ENCODE results near the gene BAIAP2L2.

BAIAP2L2 gene

DNA sequence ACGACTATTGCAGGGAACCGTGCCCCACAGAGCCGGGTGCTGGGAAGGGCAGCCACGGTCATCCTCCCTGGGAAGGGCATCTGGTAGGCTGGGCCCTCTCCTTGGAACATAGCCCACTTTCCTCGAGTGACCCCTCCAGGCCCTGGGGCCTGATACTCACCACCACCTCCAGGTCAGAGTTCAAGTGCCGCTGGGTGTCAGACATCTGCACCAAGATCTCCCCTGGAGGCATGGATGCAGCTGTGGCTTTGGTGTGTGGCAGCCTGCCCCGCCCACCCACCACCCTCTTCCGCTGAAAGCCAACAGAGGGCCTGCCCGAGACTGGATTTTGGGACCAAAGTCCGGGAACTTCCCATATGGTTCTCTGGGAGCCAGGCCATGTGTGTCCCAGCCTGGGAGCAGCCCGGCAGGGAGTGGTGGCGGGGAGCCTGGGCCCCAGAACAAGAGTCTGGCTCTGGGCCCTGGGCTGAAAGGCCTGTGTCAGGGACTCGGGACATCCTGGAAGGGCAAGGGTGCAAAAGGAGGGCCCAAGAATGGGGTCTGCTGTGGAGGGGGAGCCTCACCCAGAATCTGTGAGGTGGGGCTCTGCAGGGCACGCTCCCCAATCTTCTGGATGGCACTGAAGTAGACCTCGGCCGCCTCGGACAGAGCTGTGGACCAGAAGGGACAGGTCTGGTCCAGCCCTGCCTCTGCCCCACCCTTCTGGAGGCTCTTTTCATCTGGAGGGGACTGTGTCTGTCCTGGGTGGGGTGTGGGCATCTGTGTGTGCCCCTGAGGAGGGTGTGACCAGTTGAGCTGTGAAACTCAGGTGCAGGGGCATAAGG, 2.6 kb downstream of the BAIAP2L2 start:
- no peak for FAIRE-seq
- no peak for DNase-seq (ENCODE audit: insufficient read length, low spot score)
- TF ChIP-seq, protein P1, sequence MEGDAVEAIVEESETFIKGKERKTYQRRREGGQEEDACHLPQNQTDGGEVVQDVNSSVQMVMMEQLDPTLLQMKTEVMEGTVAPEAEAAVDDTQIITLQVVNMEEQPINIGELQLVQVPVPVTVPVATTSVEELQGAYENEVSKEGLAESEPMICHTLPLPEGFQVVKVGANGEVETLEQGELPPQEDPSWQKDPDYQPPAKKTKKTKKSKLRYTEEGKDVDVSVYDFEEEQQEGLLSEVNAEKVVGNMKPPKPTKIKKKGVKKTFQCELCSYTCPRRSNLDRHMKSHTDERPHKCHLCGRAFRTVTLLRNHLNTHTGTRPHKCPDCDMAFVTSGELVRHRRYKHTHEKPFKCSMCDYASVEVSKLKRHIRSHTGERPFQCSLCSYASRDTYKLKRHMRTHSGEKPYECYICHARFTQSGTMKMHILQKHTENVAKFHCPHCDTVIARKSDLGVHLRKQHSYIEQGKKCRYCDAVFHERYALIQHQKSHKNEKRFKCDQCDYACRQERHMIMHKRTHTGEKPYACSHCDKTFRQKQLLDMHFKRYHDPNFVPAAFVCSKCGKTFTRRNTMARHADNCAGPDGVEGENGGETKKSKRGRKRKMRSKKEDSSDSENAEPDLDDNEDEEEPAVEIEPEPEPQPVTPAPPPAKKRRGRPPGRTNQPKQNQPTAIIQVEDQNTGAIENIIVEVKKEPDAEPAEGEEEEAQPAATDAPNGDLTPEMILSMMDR (IDR thresholded peaks at IDR 0.05; ENCODE audit: insufficient read depth, missing control alignments) = no peak

DNA sequence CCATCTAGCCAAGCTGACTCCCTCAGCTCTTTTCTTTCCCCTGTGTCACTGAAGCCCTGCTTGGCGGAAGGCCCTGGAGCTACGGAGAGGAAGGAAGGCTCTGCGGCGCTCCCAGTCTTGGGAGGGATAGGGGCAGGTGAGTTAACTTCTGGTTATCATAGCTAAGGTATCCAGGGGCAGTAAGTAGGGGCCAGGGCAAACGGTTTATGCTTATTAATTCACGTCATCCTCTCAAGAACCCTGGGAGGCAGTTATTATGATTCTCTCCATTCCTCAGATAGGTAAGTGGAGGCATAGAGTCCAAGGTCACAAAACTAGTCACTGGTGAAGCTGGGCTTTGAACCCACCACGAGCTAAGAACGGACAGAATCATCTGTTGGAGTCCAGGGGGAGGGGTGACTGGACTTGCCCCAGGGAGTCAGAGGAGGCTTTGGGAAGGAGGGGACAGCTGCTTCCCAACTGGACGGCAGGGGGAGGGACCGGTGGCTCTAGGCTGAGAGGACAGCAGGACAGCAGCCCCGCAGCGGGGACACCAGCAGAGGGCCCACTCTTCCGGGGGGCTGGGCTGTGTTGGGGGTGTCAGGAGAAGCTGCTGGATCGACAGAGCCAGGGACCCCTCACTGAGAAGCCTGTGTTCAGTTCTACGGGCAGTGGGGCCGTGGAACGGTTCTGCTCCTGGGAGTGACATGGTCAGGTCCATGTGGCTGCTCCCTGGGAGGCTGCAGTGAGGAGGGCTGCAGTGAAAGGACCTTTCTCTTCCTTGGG, 3.5 kb downstream of the BAIAP2L2 start:
- FAIRE-seq (no peak), DNase-seq (ENCODE audit: insufficient read length, low spot score) (no peak)
- TF ChIP-seq, protein P1 (IDR thresholded peaks at IDR 0.05; ENCODE audit: insufficient read depth, missing control alignments) = no peak

DNA sequence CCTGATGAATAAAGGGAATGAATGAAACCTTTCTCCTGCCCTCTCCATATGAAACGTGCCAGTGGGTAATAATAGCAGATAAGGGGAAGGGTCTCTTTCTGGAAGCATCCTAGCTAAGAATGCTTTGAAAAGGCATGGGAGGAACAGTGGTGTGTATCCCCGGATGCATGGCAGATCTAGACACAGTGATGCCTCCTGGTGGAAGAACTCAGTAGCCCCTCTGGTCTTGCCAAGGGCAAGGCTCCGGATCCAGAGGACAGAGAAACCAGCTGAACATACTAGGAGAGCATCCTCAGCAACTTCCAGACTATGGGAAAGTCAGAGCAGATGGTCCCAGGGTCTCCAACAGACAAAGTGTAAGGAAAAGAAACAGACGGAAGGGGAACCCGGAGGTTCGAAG, 6.4 kb downstream of the BAIAP2L2 start:
- TF ChIP-seq, protein P1 (IDR thresholded peaks at IDR 0.05; ENCODE audit: insufficient read depth, missing control alignments) = peak; percentile 16
- DNase-seq (ENCODE audit: insufficient read length, low spot score) = no peak
- FAIRE-seq = no peak

DNA sequence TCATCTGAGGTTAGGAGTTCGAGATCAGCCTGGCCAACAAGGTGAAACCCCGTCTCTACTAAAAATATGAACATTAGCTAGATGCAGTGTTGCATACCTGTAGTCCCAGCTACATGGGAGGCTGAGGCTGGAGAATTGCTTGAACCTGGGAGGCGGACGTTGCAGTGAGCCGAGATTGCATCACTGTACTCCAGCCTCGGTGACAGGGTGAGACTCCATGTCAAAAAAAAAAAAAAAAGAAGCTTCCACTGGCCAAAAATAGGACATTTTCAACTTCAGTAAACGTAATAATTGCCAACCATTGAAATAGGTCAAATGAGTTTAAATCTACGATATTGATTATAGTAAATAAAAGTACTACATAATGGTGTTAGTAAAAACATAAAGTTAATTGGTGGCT, 6.8 kb downstream of the BAIAP2L2 start:
- TF ChIP-seq, protein P1 (IDR thresholded peaks at IDR 0.05; ENCODE audit: insufficient read depth, missing control alignments) = no peak
- FAIRE-seq (no peak), DNase-seq (ENCODE audit: insufficient read length, low spot score) (no peak)

DNA sequence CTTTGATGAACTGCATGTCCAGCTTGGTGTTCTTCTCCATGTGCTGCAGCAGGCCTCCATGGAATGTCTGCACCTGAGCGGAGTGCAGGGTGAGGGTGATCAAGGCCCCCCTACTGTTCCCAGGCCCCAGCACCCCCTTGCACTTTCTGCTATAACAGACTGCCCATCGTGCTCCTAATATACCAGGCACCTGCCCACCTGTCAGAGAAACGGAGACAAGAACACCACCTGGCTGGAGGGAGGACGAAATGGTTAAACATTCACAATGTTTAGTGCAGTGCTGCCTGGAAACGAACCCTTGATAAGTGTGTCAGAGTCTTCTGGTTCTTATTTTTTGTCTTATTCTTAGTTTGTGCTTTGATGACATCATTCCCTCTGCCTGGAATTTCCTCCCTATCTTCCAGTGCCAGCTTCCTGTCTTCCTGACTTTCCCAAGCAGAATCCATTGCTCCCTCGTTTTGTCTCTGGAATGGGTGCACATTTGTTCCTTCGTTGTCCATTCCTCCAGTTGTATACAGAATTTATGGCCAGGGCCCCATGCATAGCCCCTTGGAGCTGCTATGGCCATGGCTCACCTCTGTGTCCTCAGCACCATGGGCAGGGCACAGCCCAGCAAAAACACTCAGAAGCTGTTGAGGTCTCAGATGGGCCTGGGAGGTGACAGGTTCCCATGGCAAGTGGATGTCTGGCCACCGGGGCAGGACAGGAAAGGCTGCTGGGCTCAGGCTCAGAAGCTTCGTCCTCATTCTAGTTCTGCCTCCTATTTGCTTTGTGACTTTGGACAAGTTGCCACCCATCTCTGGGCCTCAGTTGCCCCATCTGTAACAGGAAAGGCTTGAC, 11.9 kb downstream of the BAIAP2L2 start:
- TF ChIP-seq, protein P1 (IDR thresholded peaks at IDR 0.05; ENCODE audit: insufficient read depth, missing control alignments) = no peak
- no peak for DNase-seq (ENCODE audit: insufficient read length, low spot score)
- no peak for FAIRE-seq

DNA sequence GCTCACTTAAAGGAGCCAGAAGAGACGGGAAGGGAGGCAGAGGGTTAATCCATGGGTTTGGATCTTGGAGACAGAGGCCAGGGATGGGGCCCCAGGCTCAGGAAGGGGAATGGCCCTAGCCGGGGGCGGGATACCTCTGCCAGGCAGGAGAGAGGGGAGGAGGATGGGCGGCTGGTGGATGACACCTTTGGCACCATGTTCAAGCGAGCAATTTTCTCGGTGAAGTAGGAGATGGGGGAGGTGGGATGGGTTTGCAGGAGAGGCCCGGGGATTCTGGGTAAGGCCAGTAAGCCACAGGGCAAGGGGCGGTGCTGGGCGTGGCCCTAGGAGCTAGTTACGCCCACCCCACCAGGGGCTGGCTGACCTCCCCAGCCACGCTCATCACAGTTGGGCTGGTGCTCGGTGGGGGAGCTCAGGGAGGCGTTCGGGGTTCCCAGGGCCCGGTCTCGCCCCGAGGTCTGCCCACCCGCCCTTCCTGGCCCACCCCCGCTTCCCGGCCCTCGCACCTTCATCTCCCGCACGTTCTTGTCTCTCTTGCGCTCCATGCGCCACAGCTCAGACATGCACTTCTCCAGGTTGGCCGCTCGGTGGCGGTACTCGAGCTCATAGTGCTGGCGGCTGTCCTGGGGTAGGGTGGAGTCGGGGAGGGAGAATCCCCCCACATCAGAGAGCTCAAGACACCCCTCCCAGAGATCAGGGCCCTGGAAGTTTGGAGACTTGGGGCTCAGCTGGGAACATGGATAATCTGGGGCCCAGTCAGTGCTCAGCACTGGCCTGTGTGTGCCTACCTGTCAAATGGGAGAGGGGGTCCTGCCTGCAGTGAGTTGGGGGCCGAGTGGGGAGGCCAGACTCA, 12.7 kb downstream of the BAIAP2L2 start:
- no peak for DNase-seq (ENCODE audit: insufficient read length, low spot score)
- TF ChIP-seq, protein P1 (IDR thresholded peaks at IDR 0.05; ENCODE audit: insufficient read depth, missing control alignments) = no peak
- no peak for FAIRE-seq

Measured in D721Med (cell line).